GM18951 (cell line): Measurements from ENCODE around the gene SIGLEC5.

Experiments used
- POLR2A ChIP-seq: IDR thresholded peaks from 4 replicates; pipeline ENCODE4 v1.6.1; 2011; ENCODE audit warnings: mild to moderate bottlenecking; ENCODE audit not compliant: insufficient read length, insufficient read depth; ENCODE audit errors: extremely low read depth
- in situ Hi-C: fragments of 300-500 bp; cut with MboI; formaldehyde crosslinking; loops from one replicate; pipeline ENCODE4 v1.12.0; 2022; ENCODE audit warnings: low sequenced_read_pairs, mixed read lengths, inconsistent platforms; ENCODE audit not compliant: unreplicated experiment

SIGLEC5 gene

DNA sequence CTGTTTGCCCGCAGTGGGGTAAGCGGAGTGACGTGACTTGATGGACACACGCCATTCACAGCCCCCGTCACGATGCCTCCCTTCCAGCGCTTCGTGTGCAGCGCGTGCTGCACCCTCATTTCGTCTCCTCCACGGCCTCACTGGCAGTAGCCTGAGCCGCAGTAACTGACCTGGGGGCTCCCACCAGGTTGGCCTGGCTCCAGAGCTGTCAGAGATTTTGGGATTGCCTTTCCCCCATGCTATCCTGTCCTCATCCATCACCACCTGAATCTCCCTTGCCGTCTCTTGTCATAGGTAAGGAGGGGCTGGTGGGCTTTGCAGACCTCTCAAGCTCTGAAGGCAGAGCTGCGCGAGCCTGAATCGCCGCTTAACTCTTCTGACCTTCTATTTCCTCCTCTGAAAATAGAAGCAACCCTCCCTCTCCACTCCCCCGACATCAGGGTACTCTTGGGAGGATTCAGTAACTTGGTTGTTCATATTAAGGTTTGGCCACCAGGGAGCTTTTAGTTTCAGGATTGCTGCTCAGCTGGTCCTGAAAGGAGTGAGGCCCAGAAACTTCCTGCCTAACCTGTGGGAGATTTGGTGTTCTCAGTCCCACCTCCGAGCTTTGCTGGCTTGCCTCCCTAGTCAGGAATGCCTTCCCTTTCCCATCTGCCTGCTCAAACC lies 27.9 kb downstream of the SIGLEC5 start:
- in situ Hi-C loops = no loop called here
- TF ChIP-seq POLR2A = no peak

DNA sequence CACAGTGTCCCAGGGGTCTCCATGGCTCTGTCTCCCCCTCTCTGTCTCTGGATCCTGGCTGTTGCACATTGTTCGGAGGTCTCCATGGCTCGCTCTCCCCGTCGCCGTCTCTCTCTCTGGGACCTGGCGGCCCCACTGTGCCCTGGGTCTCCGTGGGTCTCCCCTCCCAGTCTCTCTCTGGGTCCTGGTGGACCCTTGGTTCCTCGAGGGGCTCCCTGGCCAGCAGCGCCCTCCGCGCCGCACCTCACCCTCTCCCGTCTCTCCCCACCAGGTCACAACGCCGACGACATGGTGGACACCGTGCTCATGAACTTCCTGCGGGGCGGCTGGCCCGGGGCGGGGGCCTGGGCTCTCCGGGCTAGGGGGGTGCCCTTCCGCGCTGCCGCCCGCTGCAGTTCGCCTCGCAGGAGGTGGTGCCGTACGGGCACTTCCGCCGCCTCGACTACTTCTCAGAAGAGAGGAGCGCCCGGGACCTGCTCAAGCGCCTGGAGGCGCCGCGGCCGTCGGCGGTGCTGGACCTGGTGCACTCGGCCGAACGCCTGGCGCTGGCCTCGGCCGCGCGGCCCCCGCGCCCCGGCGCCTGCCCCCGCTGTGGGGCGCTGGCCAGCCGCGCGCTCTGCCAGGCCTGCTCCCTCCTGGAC lies 29.1 kb downstream of the SIGLEC5 start:
- in situ Hi-C loops = no loop called here

DNA sequence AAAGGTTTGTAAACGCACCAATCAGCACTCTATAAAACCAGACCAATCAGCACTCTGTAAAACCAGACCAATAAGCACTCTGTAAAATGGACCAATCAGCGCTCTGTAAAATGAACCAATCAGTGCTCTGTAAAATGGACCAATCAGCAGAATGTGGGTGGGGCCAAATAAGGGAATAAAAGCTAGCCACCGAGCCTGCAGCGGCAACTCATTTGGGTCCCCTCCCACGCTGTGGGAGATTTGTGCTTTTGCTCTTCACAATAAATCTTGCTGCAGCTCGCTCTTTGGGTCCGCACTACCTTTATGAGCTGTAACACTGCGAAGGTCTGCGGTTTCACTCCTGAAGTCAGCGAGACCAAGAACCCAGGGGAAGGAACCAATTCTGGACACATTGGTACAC lies 31.1 kb downstream of the SIGLEC5 start:
- in situ Hi-C loops = no loop called here
- TF ChIP-seq POLR2A = no peak

More for the DNA sequence above, 29.1 kb downstream of the SIGLEC5 start:
- TF ChIP-seq POLR2A = peak; percentile 15

DNA sequence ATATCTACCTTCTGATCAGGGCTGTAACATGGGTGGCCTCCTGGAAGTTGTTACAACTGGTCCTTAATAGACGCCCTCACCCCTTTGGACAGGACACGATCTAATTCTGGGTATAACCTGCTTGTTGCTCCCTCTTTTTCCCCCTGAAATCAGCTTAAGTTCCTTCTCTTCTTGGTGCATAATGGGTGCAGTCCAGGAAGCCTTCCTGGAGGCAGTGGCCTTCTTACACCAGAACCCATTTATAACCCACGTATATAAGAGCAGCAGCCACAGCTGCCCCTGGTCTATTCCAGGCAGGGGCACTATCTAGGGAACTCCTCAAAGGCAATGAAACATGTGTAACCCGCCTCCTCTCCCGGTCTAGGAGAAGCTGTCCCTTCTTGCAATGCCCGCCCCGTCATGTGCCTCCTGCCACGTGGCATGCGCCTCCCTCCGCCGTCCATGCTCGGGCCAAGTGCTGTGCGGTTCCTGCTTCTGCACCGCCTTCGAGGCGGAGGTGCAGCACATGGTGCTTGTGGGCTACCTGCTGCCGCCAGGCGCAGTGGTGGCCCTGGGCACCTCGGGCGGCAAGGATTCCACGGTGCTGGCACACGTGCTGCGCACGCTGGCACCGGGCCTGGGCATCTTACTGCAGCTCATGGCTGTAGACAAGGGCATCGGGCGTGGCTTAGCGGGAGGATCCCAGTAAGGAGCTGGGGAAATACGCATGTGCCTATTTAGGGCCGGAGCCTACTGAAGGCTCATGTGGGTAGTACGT lies 31.9 kb downstream of the SIGLEC5 start:
- in situ Hi-C loops = no loop called here
- TF ChIP-seq POLR2A = no peak

DNA sequence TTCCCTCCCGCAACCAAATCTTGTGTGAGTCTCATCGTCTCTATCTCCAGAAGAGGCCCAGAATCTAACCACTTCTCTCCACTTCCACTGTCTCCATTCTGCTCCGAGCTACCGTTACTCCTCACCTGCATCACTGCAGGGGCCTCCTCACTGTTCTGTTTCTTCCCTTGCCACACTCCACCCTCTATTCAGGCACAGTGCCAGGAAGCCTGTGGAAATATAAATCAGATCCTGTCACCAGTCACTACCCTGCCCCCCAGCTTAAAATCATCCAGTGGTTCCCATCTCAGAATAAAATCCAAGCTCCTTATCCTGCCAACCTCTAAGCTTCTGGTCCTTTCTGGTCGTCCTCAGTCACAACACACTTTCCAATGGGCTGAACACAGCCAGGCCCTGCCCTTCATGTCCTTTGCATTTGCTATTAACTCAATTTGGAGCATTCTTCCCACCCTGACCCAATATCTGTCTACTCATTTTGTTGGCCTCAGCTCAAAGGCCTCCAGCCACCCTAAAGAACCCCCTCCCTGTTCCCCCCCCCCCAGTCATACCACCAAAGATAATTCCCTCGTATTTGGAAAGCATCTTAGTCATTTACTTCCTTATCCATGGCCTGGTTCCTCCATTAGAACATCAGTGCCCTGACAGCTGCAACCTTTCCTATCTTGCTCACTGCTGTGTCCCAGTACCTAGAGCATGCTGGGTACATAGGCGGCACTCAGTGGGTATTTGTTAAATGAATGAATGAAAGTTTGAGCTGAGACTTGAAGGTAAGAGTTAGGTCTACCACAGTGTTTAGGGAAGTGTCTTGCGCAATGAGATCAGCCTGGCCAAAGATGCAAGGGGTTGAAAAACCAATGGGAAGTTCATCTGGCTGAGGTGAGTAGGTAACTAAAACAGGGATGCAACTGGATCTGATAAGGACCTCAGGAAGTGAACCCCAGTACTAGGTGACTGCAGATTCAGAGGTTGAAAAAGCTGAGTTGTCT lies 34.7 kb downstream of the SIGLEC5 start:
- in situ Hi-C loops = no loop called here
- TF ChIP-seq POLR2A = no peak

DNA sequence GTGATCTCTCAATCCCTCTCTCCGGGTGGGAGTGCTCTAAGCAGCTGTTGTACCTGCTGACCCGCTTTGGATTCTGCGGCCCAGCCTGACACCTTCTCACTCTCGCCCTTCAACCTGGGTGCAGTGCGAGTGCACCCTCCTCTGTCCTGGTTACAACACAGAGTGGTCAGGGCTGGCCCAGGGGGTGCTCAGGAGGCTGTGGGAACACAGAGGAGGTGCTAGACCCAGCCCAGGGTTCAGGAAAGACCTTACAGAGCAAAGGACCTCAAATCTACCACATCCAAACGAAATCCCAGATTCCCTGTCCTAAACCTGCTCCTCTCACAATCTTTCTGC lies 35.5 kb downstream of the SIGLEC5 start:
- in situ Hi-C loops = no loop called here
- no peak for TF ChIP-seq POLR2A

DNA sequence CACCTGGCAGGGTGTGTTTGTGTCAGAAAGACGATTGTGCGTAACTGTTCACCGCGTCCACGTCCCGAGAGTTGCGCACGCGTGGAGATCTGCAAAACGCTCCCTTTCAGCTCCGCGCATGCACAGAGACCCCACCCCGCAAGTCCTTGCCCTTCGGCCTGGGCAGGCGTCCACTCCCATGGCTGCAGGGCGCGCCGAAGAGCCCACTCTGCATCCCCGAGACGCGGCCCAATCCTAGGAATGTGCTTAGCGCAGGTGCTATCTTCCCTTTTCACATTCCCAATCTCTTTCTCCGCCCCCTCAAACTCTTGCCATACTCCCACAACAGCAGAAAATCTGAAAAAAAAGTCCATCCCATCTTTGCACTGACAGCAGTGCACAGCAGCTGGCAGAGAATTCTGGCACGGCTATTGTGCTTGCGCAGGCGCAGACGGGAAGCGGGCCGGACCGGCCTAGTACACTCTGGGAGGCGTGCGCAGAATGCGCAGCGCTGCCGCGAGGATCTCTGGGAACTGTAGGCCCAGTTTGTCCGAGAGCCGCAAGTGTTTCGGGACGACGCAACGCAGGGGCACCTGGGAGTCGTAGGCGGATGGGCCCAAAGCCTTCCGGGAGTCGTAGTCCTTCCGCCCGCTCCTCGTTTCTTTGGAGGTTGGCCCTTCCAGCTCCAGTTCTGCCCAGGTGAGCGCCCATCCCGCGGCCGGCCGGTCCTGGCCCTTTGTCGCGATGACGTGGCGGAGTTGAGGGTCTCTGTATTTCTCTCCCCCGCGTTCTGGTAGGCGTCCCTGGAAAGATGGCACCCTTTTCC lies 36.0 kb downstream of the SIGLEC5 start:
- TF ChIP-seq POLR2A = peak; percentile 65
- in situ Hi-C loops = no loop called here

DNA sequence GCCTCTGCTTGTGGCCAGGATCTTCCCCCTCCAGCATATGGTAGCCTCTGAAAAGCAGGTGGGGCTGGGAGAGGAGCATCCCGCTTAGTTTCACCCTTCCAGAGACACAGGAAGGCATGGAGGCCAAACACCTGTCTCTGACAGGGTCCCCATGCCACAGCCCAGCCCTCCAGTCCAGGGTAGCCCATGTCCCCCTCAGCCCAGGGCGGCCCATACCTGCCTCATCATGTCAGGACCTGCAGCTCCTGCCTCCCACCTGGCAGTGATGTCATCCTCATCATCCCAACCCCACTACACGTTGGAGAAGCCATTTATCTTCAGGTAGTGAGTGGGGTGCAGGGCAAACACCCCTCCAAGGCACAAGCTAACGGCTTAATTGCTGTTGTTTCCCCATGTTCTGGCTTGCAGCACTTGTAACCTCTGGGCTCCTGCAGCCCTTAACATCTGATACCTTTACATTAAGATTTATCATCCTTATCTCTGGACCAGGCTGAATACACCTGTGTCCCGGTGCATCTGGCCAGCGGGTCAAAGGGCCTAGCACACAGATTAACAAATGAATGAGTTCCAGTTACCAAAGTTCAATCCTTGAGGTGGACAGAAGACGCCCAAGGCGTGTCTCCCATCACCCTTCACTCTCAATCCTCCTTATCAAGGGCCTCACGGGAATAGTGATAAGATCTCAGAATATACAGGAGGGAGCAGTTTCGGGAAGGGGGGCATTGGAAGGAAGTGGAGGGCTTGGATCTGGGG lies 36.9 kb downstream of the SIGLEC5 start:
- in situ Hi-C loops = no loop called here
- TF ChIP-seq POLR2A = no peak

DNA sequence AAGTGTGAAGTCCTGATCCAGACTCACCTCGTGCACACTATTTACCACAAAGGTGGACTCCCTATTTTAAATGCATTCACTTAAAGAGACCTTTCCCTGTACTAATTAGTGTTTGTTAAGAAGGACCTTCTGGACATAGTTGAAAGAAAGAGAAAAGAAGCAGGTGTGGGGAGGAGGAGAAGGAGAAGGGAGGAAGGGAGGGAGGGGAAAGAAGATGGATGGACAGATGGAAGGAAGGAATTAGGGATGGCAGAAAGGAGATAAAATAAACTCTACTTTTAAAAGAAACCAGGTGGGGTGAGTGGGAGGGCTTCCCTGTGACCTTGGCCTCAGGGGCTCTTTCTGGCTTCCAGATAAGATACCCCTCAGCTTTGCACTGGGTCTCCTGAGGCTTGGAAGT lies 37.7 kb downstream of the SIGLEC5 start:
- in situ Hi-C loops = no loop called here
- TF ChIP-seq POLR2A = no peak

DNA sequence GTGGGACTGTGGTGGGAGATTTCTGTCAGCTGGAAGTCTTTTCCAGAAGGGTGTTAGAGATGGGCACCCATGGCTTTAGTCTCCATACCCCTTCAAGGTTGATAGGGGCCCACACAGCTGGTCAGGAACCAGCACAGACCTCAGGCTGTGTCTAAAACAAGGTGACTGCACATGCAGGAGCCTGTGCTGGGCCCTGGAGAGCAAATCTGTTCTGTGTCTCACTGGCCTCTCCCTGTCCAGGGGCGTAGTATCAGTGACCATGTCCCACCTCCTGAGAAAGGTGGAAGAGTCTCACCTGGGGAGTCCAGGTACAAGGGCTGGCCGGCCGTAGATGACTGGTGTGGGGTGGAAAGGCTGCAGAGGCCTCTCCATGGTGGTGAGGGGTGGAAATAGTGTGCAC lies 39.8 kb downstream of the SIGLEC5 start:
- in situ Hi-C loops = no loop called here
- TF ChIP-seq POLR2A = no peak

DNA sequence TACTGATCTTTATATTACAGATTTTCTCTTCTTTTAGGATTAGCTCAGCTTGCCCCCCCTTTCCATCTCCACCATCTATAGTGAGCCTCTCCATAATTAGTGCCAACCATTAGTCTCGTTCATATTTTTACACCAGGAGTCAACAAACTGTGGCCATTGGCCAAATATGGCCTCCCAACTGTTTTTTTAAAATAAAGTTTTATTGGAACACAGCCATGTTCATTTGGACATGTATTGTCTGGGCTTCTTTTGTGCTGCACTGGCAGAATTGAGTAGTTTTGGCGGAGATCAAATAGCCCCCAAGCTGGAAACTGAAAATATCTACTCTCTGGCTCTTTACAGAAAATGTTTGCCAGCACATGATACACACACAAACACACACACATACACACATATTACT lies 40.7 kb downstream of the SIGLEC5 start:
- no peak for TF ChIP-seq POLR2A
- in situ Hi-C loops = no loop called here

DNA sequence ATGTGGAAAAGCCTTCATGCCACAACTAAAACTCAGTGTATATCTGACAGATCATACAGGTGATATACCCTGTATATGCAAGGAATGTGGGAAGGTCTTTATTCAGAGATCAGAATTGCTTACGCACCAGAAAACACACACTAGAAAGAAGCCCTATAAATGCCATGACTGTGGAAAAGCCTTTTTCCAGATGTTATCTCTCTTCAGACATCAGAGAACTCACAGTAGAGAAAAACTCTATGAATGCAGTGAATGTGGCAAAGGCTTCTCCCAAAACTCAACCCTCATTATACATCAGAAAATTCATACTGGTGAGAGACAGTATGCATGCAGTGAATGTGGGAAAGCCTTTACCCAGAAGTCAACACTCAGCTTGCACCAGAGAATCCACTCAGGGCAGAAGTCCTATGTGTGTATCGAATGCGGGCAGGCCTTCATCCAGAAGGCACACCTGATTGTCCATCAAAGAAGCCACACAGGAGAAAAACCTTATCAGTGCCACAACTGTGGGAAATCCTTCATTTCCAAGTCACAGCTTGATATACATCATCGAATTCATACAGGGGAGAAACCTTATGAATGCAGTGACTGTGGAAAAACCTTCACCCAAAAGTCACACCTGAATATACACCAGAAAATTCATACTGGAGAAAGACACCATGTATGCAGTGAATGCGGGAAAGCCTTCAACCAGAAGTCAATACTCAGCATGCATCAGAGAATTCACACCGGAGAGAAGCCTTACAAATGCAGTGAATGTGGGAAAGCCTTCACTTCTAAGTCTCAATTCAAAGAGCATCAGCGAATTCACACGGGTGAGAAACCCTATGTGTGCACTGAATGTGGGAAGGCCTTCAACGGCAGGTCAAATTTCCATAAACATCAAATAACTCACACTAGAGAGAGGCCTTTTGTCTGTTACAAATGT lies 42.7 kb downstream of the SIGLEC5 start:
- in situ Hi-C loops = no loop called here
- TF ChIP-seq POLR2A = no peak
